Chondrocyte (in vitro differentiated cells): ENCODE results near the gene PCNX2. TPM values are rescaled to one million over a fixed set of nuclear protein-coding genes. Genes with fewer than 3 reads are reported as not detected.

Source experiments
- DNase-seq: peaks from one replicate; pipeline ENCODE4 v3.0.0; 2021; ENCODE audit warnings: mixed read lengths, low spot score
- H3K27ac Mint-ChIP-seq: one replicate; pipeline ENCODE4 v1.8.0; 2021; ENCODE audit warnings: mild to moderate bottlenecking, moderate library complexity, mixed read lengths; ENCODE audit not compliant: unreplicated experiment
- H3K27me3 Mint-ChIP-seq: 2 replicates; pipeline ENCODE4 v1.8.0; 2021; ENCODE audit warnings: low read depth, mixed read lengths
- H3K36me3 Mint-ChIP-seq: 2 replicates; pipeline ENCODE4 v1.8.0; 2021; ENCODE audit warnings: low read depth, mixed read lengths
- H3K4me1 Mint-ChIP-seq: 2 replicates; pipeline ENCODE4 v1.8.0; 2021; ENCODE audit warnings: low read depth, mild to moderate bottlenecking, mixed read lengths
- H3K4me3 Mint-ChIP-seq: one replicate; pipeline ENCODE4 v1.8.0; 2021; ENCODE audit warnings: mild to moderate bottlenecking, moderate library complexity, mixed read lengths; ENCODE audit not compliant: unreplicated experiment
- H3K9me3 Mint-ChIP-seq: 2 replicates; pipeline ENCODE4 v1.8.0; 2021; ENCODE audit warnings: low read depth, mixed read lengths
- total RNA-seq: library from RNA; stranded (reverse); gene quantifications from 3 replicates; pipeline ENCODE4 v1.2.1, GENCODE V29; 2021
- TF ChIP-seq, protein P1 (sequence below): fragments of 200-600 bp; sonication (generic); IDR thresholded peaks from 2 replicates; pipeline ENCODE4 v1.5.0; 2021; ENCODE audit warnings: antibody characterized with exemption, mild to moderate bottlenecking, moderate library complexity

The PCNX2 gene
- total RNA-seq, 1 donor from 2014 or later = 9.5 TPM

DNA sequence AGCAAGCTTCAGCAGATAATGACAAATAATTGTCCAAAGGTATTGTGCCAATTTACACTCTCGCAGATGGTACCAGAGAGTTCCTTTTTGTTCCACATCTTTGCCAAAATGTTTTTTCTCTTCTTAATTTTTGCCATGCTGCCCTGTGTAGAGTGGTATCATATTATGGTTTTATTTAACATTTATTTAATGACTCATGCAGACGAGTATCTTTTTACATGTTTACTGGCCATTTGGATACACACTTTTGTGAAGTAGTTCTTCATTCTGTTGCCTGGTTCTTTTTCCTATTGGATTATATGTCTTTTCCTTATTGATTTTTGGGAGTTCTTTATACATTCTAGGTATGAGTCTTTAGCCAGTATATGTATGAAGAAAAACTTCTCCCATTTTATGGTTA, 151.1 kb downstream of the PCNX2 start:
- no peak overlapping the region for H3K4me3 Mint-ChIP-seq

DNA sequence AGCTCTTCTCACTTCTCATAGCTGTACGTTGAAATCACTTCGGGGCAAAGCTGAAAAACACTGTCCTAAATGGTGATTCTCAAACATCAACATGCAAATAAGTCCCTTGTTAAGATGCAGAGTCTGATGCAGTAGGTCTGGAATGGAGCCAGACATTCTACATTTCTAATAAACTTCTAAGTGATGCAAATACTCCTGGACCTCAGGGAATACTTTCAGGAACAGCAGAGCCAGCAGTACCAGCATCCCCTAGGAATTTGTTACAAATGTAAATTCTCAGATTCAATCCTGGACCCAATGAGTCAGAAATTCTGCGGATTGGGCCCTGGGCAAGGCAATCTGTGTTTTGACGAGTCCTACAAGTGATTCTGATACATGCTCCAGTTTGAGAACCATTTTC, 152.3 kb downstream of the PCNX2 start:
- no peaks in the 10 kb centered on the region for H3K4me1 Mint-ChIP-seq
- no peaks in the 10 kb centered on the region for H3K27me3 Mint-ChIP-seq
- no peak overlapping the region for H3K4me3 Mint-ChIP-seq
- H3K27ac Mint-ChIP-seq = no peak overlapping the region
- peaks cover 6% of the 10 kb centered on the region for H3K36me3 Mint-ChIP-seq
- H3K9me3 Mint-ChIP-seq = no peaks in the 10 kb centered on the region
- TF ChIP-seq, protein P1, sequence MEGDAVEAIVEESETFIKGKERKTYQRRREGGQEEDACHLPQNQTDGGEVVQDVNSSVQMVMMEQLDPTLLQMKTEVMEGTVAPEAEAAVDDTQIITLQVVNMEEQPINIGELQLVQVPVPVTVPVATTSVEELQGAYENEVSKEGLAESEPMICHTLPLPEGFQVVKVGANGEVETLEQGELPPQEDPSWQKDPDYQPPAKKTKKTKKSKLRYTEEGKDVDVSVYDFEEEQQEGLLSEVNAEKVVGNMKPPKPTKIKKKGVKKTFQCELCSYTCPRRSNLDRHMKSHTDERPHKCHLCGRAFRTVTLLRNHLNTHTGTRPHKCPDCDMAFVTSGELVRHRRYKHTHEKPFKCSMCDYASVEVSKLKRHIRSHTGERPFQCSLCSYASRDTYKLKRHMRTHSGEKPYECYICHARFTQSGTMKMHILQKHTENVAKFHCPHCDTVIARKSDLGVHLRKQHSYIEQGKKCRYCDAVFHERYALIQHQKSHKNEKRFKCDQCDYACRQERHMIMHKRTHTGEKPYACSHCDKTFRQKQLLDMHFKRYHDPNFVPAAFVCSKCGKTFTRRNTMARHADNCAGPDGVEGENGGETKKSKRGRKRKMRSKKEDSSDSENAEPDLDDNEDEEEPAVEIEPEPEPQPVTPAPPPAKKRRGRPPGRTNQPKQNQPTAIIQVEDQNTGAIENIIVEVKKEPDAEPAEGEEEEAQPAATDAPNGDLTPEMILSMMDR = no peak
- no peak for DNase-seq

More for the DNA sequence above, 151.1 kb downstream of the PCNX2 start:
- TF ChIP-seq, protein P1 = no peak
- DNase-seq = no peak
- peaks cover 4% of the 10 kb centered on the region for H3K36me3 Mint-ChIP-seq
- no peak overlapping the region for H3K27ac Mint-ChIP-seq
- no peaks in the 10 kb centered on the region for H3K4me1 Mint-ChIP-seq
- no peaks in the 10 kb centered on the region for H3K27me3 Mint-ChIP-seq
- H3K9me3 Mint-ChIP-seq = no peaks in the 10 kb centered on the region

DNA sequence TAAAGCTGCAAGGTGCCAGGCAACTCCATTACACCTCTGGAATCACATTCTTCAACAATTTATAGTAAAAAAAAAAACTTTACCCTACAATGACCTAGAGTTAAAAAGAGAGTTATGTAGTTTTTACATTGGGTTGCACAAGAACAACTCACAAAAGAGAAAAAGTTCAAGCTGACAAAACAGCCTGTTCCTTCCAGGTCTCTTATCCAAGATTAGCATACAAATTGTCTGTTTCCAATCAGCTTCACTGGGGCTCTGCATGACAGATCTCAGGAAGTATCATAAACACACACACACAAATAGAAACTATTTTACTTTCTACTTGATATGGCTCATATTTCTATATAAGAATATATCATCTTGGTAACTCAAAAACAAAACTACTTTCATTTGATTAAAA, 154.6 kb downstream of the PCNX2 start:
- TF ChIP-seq, protein P1 = no peak
- H3K36me3 Mint-ChIP-seq = peaks cover 2% of the 10 kb centered on the region
- no peak for DNase-seq
- H3K27ac Mint-ChIP-seq = no peak overlapping the region
- H3K9me3 Mint-ChIP-seq = no peaks in the 10 kb centered on the region
- H3K4me3 Mint-ChIP-seq = no peak overlapping the region
- no peaks in the 10 kb centered on the region for H3K4me1 Mint-ChIP-seq
- H3K27me3 Mint-ChIP-seq = no peaks in the 10 kb centered on the region

DNA sequence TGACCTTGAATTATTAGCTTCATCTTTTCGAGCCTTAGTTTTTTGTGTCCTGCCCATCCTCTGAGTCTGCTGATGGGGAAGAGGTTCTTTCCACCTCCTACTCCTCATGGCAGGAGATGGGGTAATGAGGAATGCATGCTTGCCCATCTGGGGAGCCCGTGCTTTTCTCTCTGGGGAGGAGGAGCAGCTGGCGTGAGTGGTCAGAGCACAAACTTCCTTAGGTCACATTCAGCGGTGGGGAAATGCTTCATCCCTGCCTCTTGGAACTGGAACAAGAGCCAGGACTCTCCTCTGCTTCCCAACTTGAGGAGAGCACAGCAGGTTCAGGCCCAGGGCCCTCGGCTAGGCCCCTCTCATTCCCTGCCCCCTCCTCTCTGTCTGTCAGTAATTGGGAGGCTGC, 155.0 kb downstream of the PCNX2 start:
- H3K4me3 Mint-ChIP-seq = no peak overlapping the region
- no peaks in the 10 kb centered on the region for H3K4me1 Mint-ChIP-seq

DNA sequence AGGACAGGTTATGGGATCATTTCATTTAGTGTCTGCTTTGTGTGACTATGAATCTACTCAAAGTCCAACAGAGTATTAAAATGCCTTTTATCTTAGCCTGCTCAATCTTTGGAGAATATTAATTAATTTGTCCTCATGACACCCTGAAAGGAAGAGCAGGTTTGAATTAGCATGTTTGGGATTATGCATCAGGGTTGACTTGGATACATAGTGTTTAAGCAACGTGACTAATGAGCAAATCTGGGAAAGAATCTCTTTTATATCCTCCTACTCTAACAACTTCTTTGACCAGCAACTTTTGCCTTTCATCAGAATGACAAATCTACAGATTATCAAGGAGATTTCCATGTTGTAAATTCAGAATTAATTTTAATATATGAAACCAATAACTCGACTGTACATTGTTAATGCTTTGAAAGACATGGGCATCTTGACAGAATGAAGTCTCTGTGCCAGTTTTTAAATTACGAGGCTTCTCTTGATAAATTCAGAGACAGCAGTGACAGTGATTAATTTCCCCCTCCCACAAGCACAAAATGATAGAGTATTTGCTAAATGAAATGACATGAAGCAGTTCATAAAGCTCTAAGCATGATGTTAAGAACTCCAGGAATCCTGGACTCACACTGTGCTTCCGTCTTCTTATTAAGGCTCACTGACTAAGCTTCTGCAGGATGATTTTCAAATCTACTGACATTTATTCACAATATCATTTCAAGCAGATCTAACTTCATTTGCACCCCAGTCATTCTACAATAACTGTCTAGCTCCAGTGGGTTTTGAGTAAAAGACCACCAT, 156.5 kb downstream of the PCNX2 start:
- H3K9me3 Mint-ChIP-seq = no peaks in the 10 kb centered on the region
- H3K4me3 Mint-ChIP-seq = no peak overlapping the region
- no peak for DNase-seq
- TF ChIP-seq, protein P1 = no peak
- no peaks in the 10 kb centered on the region for H3K27me3 Mint-ChIP-seq
- no peak overlapping the region for H3K27ac Mint-ChIP-seq
- peaks cover 2% of the 10 kb centered on the region for H3K36me3 Mint-ChIP-seq
- no peaks in the 10 kb centered on the region for H3K4me1 Mint-ChIP-seq

More for the DNA sequence above, 155.0 kb downstream of the PCNX2 start:
- Mint-ChIP-seq H3K36me3 (peaks cover 2% of the 10 kb centered on the region), H3K9me3 (no peaks in the 10 kb centered on the region), H3K27ac (no peak overlapping the region), H3K27me3 (no peaks in the 10 kb centered on the region)
- DNase-seq = no peak
- TF ChIP-seq, protein P1 = no peak
